ENCODE data around the gene TXNDC15.
"Not testable (repeated sequence)": the region's sequence is repeated elsewhere in the genome, so short reads cannot be mapped to it uniquely, and the experiment has no call there.

The TXNDC15 gene

GRCh38 chr5:134873987-134874830 is at the start of gene TXNDC15:
TXNDC15 (plus strand) TSS chr5:134874371; CDS start chr5:134874428, 57 bp downstream.
- DNase-seq, result peak; percentile 52

- no peak for DNase-seq
Measured at GRCh38 chr5:134824681-134825080, 49.5 kb upstream of the TXNDC15 start.

GRCh38 chr5:134825212-134825611 is 49.0 kb upstream of the TXNDC15 start:
- DNase-seq, result no peak

- no peak for DNase-seq
Measured at GRCh38 chr5:134833340-134834032, 40.7 kb upstream of the TXNDC15 start.

GRCh38 chr5:134835623-134836022 is 38.5 kb upstream of the TXNDC15 start:
- no peak for DNase-seq

- DNase-seq, result no peak
Measured at GRCh38 chr5:134837530-134838181, 36.5 kb upstream of the TXNDC15 start.

- DNase-seq, result not testable (repeated sequence)
Measured at GRCh38 chr5:134838361-134838760, 35.8 kb upstream of the TXNDC15 start.

- no peak for DNase-seq
Measured at GRCh38 chr5:134840811-134841210, 33.4 kb upstream of the TXNDC15 start.

GRCh38 chr5:134844252-134844651 is 29.9 kb upstream of the TXNDC15 start:
- no peak for DNase-seq

GRCh38 chr5:134845335-134845851 is 28.8 kb upstream of the TXNDC15 start:
- no peak for DNase-seq

- peak; percentile 53 for DNase-seq
Measured at GRCh38 chr5:134845852-134846640, 28.1 kb upstream of the TXNDC15 start, which contains the start of gene C5orf24. C5orf24 (plus strand) TSS chr5:134845968; CDS start chr5:134854901, 8,933 bp downstream.

GRCh38 chr5:134846641-134846960 is 27.6 kb upstream of the TXNDC15 start:
- DNase-seq, result no peak

GRCh38 chr5:134849434-134849933 is 24.7 kb upstream of the TXNDC15 start:
- DNase-seq, result not testable (repeated sequence)

GRCh38 chr5:134851307-134851923 is 22.8 kb upstream of the TXNDC15 start:
- no peak for DNase-seq

GRCh38 chr5:134856465-134856864 is 17.7 kb upstream of the TXNDC15 start:
- not testable (repeated sequence) for DNase-seq

- no peak for DNase-seq
Measured at GRCh38 chr5:134857401-134857800, 16.8 kb upstream of the TXNDC15 start.

GRCh38 chr5:134864707-134865106 is 9.5 kb upstream of the TXNDC15 start:
- DNase-seq, result no peak

GRCh38 chr5:134873494-134873893 is 677 bp upstream of the TXNDC15 start:
- no peak for DNase-seq

GRCh38 chr5:134874831-134875655 is 872 bp downstream of the TXNDC15 start:
- DNase-seq, result peak; percentile 20

GRCh38 chr5:134877159-134877558 is 3.0 kb downstream of the TXNDC15 start:
- no peak for DNase-seq

GRCh38 chr5:134878403-134878802 is 4.2 kb downstream of the TXNDC15 start:
- no peak for DNase-seq

Data from NCI-H526 treated with DMSO at 0.1 percent for 48 hours (cell line).